Measurements from ENCODE around the gene PRPF8.
"Not testable (repeated sequence)": the region's sequence is repeated elsewhere in the genome, so short reads cannot be mapped to it uniquely, and the experiment has no call there.

Gene PRPF8

DNA sequence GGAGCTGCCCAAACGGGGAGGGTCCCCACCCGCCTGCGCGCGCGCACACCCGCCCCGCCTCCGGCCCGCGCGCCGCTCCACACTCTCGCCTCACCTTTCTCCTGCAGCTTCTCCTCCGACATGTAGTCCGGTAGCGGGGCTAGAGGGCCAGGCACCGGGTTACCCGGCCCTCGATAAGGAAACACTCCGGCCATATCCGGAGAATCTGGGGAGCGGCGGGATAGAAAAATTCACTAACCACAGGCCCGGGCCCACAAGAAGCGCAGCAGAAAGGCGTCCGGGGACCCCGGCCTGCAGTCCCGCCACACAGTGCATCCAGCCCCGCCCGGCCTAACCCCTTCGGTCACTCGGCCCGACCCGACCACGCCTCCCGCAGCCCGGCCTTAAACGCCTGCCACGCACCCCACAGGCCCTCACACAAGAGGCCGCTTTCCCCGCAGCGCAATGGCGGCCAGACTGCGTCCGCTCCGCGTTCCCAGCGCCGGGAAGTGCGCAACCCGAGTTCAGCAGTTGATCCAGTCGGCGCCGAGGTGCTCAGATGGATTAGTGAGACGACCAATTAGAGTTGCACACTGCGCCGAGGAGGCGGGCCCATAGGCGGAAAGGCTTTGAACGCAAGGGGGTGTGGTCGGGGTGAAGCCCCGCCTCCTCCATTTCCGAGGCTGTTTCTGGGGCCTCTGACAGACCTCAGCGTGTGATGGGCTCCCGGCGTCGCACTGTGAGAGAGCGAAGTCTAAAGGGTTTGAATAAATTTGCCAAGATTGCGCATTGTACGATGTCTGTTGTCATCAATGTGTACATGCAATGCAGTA lies at the start of gene PRPF8:
TSS of gene PRPF8 (minus strand) at position 490 of the 812 bp plus-strand sequence. CDS start at position 194, 296 bp downstream.
- peak; percentile 85 to 89 for DNase-seq

DNA sequence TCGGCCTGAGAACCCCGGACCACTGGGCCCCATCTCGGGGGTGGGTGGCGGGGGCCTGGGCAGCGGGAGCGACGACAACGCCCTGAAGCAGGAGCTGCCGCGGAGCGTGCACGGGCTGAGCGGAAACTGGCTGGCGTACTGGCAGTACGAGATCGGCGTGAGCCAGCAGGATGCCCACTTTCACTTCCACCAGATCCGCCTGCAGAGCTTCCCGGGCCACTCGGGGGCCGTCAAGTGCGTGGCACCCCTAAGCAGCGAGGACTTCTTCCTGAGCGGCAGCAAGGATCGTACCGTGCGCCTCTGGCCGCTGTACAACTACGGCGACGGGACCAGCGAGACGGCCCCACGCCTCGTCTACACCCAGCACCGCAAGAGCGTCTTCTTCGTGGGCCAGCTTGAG lies 49.1 kb upstream of the PRPF8 start:
- DNase-seq: no peak

DNA sequence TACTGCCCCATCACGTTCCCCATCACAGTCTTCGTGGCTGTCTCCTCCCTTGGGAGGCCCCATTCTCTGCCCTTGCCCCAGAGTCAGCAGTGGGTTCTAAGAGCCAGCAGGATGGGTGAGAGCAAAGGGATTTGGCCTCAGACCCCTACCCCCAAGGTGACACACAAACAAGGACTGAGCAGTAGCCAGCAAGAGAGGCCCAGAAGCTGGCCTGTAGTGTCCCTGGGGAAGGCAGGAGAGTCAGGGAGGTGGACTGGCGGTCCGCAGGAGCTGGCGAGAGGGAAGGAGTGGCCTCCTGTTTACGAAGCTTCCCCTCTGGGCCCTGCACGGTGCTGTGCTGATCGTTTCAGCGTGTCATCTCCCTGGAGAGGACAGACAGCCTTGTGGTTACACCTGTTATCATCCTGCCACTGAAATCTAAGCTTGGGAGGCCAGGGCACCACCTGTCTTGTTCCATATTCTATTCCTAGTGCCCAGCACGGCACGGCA lies 48.2 kb upstream of the PRPF8 start:
- no peak for DNase-seq

GRCh38 chr17:1732241-1732832 lies 47.7 kb upstream of the PRPF8 start:
- DNase-seq: no peak

- DNase-seq: no peak
Measured at GRCh38 chr17:1731194-1731506, 46.5 kb upstream of the PRPF8 start.

DNA sequence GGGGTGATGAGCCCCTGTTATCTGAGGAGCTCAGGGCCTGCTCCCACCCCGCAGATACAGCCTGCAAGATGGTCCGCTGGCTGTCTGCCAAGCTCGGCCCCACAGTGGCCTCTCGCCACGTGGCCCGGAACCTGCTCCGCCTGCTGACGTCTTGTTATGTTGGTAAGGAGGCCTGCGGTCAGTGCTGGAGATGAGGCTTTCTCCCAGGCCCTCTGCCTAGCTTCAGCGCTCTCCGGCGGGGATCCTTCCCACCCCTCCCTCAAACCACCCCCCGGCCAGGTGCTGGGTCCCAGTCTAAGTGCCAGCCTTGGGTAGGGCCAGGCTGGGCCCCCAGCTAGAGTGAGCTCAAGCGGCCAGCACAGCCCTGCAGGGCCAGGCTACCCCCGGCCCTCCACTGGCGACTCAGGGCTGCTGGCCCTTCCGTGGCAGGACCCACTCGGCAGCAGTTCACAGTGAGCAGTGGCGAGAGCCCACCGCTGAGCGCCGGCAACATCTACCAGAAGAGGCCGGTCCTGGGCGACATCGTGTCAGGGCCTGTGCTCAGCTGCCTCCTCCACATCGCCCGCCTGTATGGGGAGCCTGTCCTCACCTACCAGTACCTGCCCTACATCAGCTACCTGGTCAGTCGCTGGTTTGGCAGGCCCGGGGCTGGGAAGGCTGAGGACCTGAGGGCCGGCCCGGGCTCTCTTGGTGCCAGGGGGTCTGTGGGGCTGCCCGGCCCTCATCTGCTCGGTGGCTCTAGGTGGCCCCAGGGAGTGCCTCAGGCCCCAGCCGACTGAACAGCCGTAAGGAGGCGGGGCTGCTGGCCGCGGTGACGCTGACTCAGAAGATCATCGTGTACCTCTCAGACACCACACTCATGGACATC lies 45.9 kb upstream of the PRPF8 start:
- DNase-seq: no peak

DNA sequence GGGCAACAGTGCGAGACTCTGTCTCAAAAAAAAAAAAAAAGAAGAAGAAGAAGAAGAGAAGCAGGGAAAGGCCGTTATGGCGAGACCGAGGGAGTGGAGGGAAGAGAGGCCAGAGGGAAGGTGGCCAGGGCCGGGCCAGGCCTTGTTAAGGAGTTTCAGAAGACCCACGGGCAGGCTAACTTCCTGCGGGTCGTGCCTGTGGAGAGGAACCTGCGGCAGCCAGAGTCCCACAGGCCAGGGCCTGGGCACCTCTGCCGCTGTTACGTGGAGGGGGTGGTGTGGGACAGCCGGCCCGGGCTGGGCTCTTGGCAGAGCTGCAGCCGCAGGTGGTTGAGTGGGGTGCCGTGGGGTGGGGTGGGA lies 45.3 kb upstream of the PRPF8 start:
- no peak for DNase-seq

- DNase-seq: no peak
Measured at GRCh38 chr17:1727876-1728630, 43.4 kb upstream of the PRPF8 start.

DNA sequence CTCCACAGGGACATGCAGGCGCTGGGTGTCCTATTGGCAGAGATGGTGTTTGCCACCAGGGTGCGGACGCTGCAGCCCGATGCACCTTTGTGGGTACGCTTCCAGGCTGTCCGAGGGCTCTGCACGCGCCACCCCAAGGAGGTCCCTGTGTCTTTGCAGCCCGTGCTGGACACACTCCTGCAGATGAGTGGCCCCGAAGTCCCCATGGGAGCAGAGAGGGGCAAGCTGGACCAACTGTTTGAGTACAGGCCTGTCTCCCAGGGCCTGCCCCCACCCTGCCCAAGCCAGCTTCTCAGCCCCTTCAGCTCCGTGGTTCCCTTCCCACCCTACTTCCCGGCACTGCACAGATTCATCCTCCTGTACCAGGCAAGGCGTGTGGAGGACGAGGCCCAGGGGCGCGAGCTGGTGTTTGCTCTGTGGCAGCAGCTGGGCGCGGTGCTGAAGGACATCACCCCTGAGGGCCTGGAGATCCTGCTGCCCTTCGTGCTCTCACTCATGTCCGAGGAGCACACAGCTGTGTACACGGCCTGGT lies 42.7 kb upstream of the PRPF8 start:
- no peak for DNase-seq

DNA sequence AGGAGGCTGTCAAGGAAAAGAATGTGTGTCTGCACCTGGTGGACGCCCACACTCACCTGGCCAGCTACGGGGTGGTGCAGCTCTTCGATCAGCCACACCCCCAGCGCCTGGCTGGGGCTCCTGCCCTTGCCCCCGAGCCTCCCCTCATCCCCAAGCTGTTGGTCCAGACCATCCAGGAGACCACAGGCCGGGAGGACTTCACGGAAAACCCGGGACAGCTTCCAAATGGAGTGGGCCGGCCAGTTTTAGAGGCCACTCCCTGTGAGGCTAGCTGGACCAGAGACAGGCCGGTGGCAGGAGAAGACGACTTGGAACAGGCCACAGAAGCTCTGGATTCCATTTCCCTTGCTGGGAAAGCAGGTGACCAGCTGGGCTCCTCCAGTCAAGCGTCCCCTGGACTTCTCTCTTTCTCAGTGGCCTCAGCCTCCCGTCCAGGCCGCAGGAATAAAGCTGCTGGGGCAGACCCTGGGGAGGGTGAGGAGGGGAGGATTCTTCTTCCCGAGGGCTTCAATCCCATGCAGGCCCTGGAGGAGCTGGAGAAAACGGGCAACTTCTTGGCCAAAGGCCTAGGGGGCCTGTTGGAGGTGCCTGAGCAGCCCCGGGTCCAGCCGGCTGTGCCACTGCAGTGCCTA lies 42.1 kb upstream of the PRPF8 start:
- DNase-seq: no peak

GRCh38 chr17:1725642-1726511 lies 41.2 kb upstream of the PRPF8 start:
- no peak for DNase-seq

GRCh38 chr17:1724869-1725641 lies 40.4 kb upstream of the PRPF8 start:
- no peak for DNase-seq

GRCh38 chr17:1724351-1724868 lies 39.7 kb upstream of the PRPF8 start, which contains the start of gene WDR81:
WDR81 (plus strand) TSS chr17:1724704; CDS start chr17:1724960, 256 bp downstream.
- DNase-seq: peak; percentile 31 to 58

DNA sequence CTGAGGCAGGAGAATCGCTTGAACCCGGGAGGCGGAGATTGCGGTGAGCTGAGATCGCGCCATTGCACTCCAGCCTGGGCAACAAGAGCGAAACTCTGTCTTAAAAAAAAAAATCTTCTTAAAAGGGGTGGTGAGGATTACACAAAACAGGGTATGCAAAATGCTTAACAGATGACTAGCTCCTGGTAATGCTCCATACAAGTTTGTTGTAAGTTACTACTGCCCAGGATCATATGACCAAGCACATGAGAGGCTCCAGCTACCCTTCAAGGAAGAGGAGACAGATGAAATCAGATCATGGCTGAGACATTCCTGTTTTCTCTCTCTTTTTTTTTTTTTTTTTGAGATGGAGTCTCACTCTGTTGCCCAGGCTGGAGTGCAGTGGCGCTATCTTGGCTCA lies 37.4 kb upstream of the PRPF8 start:
- not testable (repeated sequence) for DNase-seq

DNA sequence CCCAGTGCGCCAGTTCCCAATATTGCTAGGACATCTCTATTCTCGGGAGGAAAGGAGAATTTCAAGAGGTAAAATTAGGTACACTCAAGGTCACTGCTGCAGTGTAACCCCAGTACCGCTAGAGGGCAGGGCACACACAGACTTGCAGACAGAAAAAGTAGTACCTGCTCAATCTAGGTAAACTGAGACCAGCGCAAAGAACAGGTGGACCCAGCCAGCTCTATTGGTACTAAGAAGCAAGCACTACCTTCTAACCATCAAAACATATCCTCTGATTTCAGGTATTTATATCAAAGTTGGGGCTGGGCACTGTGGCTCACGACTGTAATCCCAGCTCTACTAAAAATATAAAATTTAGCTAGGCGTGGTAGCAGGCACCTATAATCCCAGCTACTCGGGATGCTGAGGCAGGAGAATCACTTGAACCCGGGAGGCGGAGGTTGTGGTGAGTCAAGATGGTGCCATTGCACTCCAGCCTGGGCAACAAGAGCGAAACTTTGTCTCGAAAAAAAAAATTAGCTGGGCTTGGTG lies 36.3 kb upstream of the PRPF8 start:
- DNase-seq: peak in 1 of 2 experiments; percentile 20

DNA sequence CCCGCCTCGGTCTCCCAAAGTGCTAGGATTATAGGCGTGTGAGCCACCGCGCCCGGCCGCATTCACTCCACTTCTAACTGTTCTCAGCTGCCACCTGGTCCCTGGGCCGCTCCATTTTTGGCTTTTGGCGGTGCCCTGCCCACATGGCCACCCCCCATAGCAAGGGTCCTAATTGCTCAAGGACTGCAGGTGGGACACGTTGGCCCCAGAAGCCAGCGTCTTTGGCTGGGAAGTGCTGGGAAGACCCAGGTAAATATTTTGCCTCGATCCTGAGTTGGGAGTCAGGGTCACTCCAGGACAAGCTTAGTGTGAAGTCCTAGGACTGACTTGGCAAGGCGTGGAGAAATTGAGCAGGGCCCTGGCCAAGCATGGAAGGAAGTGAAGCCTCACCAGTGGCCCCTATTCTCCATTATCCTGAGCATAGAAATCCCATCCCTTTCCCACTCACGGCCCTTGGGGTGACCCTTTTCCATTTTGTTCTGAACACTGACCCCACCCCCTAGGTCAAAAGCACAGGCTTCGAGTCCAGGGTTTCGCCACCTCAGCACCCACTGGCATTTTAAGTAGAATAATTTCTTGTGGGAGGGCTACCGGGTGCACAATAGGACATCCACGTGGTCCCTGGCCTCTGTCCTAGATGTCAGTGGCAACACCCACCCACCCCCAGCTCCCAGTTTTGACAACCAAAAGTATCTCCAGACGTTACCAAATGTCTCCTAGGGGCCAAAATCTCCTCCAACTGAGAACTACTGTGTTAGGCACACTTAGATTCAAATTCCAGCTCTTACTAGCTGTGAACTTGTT lies 33.9 kb upstream of the PRPF8 start:
- no peak for DNase-seq

GRCh38 chr17:1716912-1717695 lies 32.4 kb upstream of the PRPF8 start:
- peak; percentile 91 to 93 for DNase-seq
